ENCODE measurements around the gene ANXA3. TPM values are rescaled to one million over a fixed set of nuclear protein-coding genes. Genes with fewer than 3 reads are reported as not detected.

Gene ANXA3
- polyA plus RNA-seq, 3 donors, result 0.31 to 0.64 (median 0.55) TPM

- Histone ChIP-seq H4K20me1 (ENCODE audit: insufficient read depth, low read length) (no peaks in the 10 kb centered on the region), H3K9me3 (replicated peaks in 1 of 2; ENCODE audit: control insufficient read depth in 1 of 2, insufficient read depth in 1 of 2, low read length in 2 of 2) (no peaks in the 10 kb centered on the region), H3K79me2 (ENCODE audit: insufficient read depth, low read length) (no peaks in the 10 kb centered on the region), H3K36me3 (replicated peaks in 1 of 2; ENCODE audit: control insufficient read depth in 1 of 2, insufficient read depth in 2 of 2, low read length in 2 of 2) (no peaks in the 10 kb centered on the region), H3K27me3 (ENCODE audit: control insufficient read depth in 2 of 2, insufficient read depth in 2 of 2, low read length in 2 of 2) (no peaks in the 10 kb centered on the region), H3K4me2 (replicated peaks; ENCODE audit: extremely low read depth, low read length, poor library complexity, severe bottlenecking) (no peak overlapping the region), H3K4me1 (ENCODE audit: control insufficient read depth in 1 of 2, insufficient read depth in 2 of 2, low read length in 2 of 2) (no peaks in the 10 kb centered on the region), H3K4me3 (replicated peaks in 1 of 3; ENCODE audit: low read depth in 2 of 3, low read length in 3 of 3) (no peak overlapping the region), H3K27ac (ENCODE audit: low read depth in 1 of 2, low read length in 2 of 2) (no peak overlapping the region), H2AFZ (ENCODE audit: insufficient read depth, low read depth, low read length, poor library complexity, severe bottlenecking) (no peak overlapping the region), H3K9ac (ENCODE audit: insufficient read depth, low read length, poor library complexity, severe bottlenecking) (no peak overlapping the region)
- H3K9me3 Mint-ChIP-seq, result peaks cover 0 to 6% (median 0%) of the 10 kb centered on the region in 7 donors
- H3K4me3 Mint-ChIP-seq, result no peak overlapping the region
- H3K36me3 Mint-ChIP-seq, result no peaks in the 10 kb centered on the region
- WGBS (ENCODE audit: insufficient coverage), result 93% methylated on average over 4 of the region's 5 CpGs
- H3K27me3 Mint-ChIP-seq (ENCODE audit: low read depth in 3 of 3), result peaks cover 0 to 2% (median 0%) of the 10 kb centered on the region in 3 donors
- no peak for DNase-seq
- TF ChIP-seq, protein P1, sequence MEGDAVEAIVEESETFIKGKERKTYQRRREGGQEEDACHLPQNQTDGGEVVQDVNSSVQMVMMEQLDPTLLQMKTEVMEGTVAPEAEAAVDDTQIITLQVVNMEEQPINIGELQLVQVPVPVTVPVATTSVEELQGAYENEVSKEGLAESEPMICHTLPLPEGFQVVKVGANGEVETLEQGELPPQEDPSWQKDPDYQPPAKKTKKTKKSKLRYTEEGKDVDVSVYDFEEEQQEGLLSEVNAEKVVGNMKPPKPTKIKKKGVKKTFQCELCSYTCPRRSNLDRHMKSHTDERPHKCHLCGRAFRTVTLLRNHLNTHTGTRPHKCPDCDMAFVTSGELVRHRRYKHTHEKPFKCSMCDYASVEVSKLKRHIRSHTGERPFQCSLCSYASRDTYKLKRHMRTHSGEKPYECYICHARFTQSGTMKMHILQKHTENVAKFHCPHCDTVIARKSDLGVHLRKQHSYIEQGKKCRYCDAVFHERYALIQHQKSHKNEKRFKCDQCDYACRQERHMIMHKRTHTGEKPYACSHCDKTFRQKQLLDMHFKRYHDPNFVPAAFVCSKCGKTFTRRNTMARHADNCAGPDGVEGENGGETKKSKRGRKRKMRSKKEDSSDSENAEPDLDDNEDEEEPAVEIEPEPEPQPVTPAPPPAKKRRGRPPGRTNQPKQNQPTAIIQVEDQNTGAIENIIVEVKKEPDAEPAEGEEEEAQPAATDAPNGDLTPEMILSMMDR (IDR thresholded peaks at IDR 0.05), result no peak
- peaks cover 5% of the 10 kb centered on the region for H3K4me1 Mint-ChIP-seq
- intact Hi-C loops (cut with micrococcal nuclease), result no loop called here
- no peak overlapping the region for H3K27ac Mint-ChIP-seq
Observed at GRCh38 chr4:78533854-78534253, 17.7 kb upstream of the ANXA3 start.

GRCh38 chr4:78534286-78534955, 17.1 kb upstream of the ANXA3 start:
- Histone ChIP-seq H3K9ac (ENCODE audit: insufficient read depth, low read length, poor library complexity, severe bottlenecking) (no peak overlapping the region), H3K4me2 (replicated peaks; ENCODE audit: extremely low read depth, low read length, poor library complexity, severe bottlenecking) (no peak overlapping the region), H3K27ac (ENCODE audit: low read depth in 1 of 2, low read length in 2 of 2) (no peak overlapping the region), H3K4me1 (ENCODE audit: control insufficient read depth in 1 of 2, insufficient read depth in 2 of 2, low read length in 2 of 2) (no peaks in the 10 kb centered on the region), H3K4me3 (replicated peaks in 1 of 3; ENCODE audit: low read depth in 2 of 3, low read length in 3 of 3) (no peak overlapping the region), H4K20me1 (ENCODE audit: insufficient read depth, low read length) (no peaks in the 10 kb centered on the region), H2AFZ (ENCODE audit: insufficient read depth, low read depth, low read length, poor library complexity, severe bottlenecking) (no peak overlapping the region), H3K36me3 (replicated peaks in 1 of 2; ENCODE audit: control insufficient read depth in 1 of 2, insufficient read depth in 2 of 2, low read length in 2 of 2) (no peaks in the 10 kb centered on the region), H3K9me3 (replicated peaks in 1 of 2; ENCODE audit: control insufficient read depth in 1 of 2, insufficient read depth in 1 of 2, low read length in 2 of 2) (no peaks in the 10 kb centered on the region), H3K79me2 (ENCODE audit: insufficient read depth, low read length) (no peaks in the 10 kb centered on the region), H3K27me3 (ENCODE audit: control insufficient read depth in 2 of 2, insufficient read depth in 2 of 2, low read length in 2 of 2) (no peaks in the 10 kb centered on the region)
- WGBS (ENCODE audit: insufficient coverage), result 100% methylated on average over 2 of the region's 4 CpGs
- no peak overlapping the region for H3K27ac Mint-ChIP-seq
- no peaks in the 10 kb centered on the region for H3K36me3 Mint-ChIP-seq
- intact Hi-C loops (cut with micrococcal nuclease), result no loop called here
- DNase-seq, result no peak
- TF ChIP-seq, protein P1 (IDR thresholded peaks at IDR 0.05), result no peak
- H3K27me3 Mint-ChIP-seq (ENCODE audit: low read depth in 3 of 3), result peaks cover 0 to 2% (median 0%) of the 10 kb centered on the region in 3 donors
- H3K9me3 Mint-ChIP-seq, result peaks cover 0 to 6% (median 0%) of the 10 kb centered on the region in 7 donors
- peaks cover 5% of the 10 kb centered on the region for H3K4me1 Mint-ChIP-seq
- no peak overlapping the region for H3K4me3 Mint-ChIP-seq
